HG02981 (cell line): ENCODE data around the gene KIAA1586.

ENCODE experiments used
- ATAC-seq: cut with Tn5 transposase; IDR thresholded peaks from one replicate; pipeline ENCODE4 v1.9.1; 2021; ENCODE audit warnings: mild to moderate bottlenecking, moderate library complexity; ENCODE audit not compliant: unreplicated experiment

The KIAA1586 gene

DNA sequence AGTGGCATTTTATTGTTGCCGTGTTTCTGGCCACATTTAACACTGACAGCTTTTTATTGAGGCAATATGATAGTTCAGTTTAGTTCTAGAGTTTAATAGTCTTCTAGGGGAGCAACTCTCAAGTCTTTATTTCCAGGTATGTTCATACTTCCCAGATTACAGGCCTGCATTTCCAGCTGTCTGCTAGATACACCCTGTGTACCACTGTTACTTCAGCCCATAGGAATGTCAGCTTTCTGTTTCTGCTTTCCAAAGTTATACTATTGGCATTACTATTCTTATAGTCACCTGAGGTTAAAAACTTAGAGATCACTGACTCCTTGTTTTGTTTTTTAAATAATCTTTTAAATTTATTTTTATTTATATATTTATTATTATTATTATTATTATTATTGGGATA, 51.1 kb downstream of the KIAA1586 start:
- no peak for ATAC-seq

DNA sequence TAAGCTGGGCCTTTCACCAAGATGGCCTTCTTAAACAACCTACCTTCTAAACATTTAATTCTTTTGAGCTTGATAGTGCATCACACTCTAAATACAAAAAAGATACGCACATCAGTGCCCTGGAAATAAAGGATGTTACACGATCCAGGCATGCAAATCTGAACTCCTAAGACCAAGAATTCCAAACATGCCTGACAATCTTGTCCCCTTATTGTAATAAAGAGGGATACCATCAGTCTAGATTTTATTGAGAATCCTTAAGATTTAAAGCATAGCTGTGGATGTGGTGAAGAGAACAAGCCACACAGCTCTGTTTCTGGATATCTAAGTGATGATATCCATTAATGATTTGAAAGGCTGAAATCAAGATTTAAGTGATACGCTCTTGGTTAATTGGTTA, 56.5 kb downstream of the KIAA1586 start:
- no peak for ATAC-seq

DNA sequence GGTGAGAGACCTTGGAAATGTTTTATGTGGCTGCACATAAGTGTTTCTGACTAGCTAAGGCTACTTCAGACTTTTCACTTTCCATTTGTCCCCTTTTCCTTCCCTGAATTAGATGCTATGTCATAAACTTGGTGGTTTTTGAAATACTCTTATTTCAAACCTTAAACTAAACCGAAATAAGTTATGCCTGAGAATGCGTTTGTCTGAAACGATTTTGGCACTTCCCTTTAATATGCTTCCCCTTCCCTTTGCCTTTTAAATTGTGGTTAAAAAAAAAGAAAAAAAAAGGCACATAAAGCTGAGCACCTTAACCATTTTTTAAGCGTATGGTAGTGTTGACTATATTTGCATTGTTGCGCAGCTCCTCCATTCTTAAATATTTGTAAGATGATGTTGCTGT, 57.8 kb downstream of the KIAA1586 start:
- ATAC-seq: no peak
